Fibroblast of lung (primary cell): ENCODE measurements around the gene VAMP3.

Experiments used
- CTCF ChIP-seq, 2 donors: IDR thresholded peaks in 1 of 2; conservative IDR thresholded peaks in 1 of 2; 1 replicate in 1 of 2; 2 replicates in 1 of 2; pipeline ENCODE4 v1.5.1; 2011 to 2012; ENCODE audit warnings: low read length in 2 of 2, control low read depth in 1 of 2, inconsistent platforms in 1 of 2, low read depth in 1 of 2, mild to moderate bottlenecking in 1 of 2
- EZH2 ChIP-seq: IDR thresholded peaks from 2 replicates; pipeline ENCODE4 v1.5.1; 2012; ENCODE audit warnings: low read length, control low read depth, mild to moderate bottlenecking; ENCODE audit errors: missing control alignments

- no peak for TF ChIP-seq CTCF (conservative IDR thresholded peaks at IDR 0.05 in 1 of 2, IDR thresholded peaks at IDR 0.05 in 1 of 2; ENCODE audit: low read depth in 1 of 2, low read length in 2 of 2)
- TF ChIP-seq EZH2: no peak
Observed at GRCh38 chr1:7760245-7760644, 10.9 kb upstream of the VAMP3 start.
